ENCODE measurements around the gene IMMP1L.

GRCh38 chr11:31492320-31492913, 17.0 kb downstream of the IMMP1L start:
- TF ChIP-seq, protein P1, sequence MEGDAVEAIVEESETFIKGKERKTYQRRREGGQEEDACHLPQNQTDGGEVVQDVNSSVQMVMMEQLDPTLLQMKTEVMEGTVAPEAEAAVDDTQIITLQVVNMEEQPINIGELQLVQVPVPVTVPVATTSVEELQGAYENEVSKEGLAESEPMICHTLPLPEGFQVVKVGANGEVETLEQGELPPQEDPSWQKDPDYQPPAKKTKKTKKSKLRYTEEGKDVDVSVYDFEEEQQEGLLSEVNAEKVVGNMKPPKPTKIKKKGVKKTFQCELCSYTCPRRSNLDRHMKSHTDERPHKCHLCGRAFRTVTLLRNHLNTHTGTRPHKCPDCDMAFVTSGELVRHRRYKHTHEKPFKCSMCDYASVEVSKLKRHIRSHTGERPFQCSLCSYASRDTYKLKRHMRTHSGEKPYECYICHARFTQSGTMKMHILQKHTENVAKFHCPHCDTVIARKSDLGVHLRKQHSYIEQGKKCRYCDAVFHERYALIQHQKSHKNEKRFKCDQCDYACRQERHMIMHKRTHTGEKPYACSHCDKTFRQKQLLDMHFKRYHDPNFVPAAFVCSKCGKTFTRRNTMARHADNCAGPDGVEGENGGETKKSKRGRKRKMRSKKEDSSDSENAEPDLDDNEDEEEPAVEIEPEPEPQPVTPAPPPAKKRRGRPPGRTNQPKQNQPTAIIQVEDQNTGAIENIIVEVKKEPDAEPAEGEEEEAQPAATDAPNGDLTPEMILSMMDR (IDR thresholded peaks at IDR 0.05) = no peak
- TF ChIP-seq MAFK (IDR thresholded peaks at IDR 0.05; ENCODE audit: partially characterized antibody) (no peak), ZFP36 (IDR thresholded peaks at IDR 0.05; ENCODE audit: borderline replicate concordance, partially characterized antibody) (no peak), CBX8 (IDR thresholded peaks at IDR 0.05) (no peak), MAX (IDR thresholded peaks at IDR 0.05) (no peak), RAD21 (conservative IDR thresholded peaks at IDR 0.05 in 1 of 2, IDR thresholded peaks at IDR 0.05 in 1 of 2) (no peak)

All from A549 (cell line).